HG03439 (cell line): ENCODE data around the gene FOXO3.
"Not testable (repeated sequence)": the region's sequence is repeated elsewhere in the genome, so short reads cannot be mapped to it uniquely, and the experiment has no call there.

Source experiments
- ATAC-seq: cut with Tn5 transposase; IDR thresholded peaks from one replicate; pipeline ENCODE4 v1.9.1; 2021; ENCODE audit warnings: mild to moderate bottlenecking, moderate library complexity; ENCODE audit not compliant: unreplicated experiment

The FOXO3 gene

GRCh38 chr6:108560463-108561308, at the start of gene FOXO3:
Gene FOXO3, plus strand, starts transcription at chr6:108560917. Its CDS starts 292 bp downstream, at chr6:108561209.
- no peak for ATAC-seq

DNA sequence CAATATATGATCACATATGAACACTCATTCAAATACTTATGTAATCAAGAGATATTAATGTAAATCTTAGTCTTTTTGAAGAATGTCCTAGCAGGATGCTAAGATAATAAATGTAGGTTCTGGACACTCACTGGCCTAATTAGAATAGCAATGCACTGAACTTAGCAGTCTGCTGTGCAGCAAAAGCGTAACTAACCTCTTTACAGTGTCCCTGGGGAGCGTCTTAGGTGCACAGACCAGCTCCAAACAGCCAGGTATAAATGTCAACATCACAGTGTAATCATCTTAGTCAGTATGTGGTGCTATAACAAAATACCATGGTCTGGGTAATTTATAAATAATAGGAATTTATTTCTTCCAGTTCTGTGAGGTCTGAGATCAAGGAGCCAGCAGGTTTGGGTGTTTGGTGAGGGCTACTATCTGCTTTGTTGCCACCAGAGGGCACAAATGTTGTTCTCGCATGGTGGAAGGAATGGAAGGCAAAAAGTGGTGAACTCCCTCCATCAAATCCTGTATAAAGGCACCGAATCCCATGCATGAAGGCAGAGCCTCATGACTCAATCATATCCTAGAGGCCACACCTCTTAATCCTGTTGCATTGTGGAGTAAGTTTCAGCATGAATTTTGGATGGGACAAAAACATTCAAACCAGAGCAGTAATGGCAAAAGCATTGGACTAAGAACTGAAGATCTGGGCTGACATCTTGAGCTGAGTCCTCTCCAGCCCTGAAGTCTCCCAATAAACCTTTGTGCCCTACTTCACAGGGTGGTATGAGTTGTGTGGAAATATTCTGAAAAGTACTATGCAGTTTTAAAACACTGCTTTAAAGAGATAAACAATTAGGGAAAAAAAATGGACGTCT, 41.8 kb upstream of the FOXO3 start:
- ATAC-seq = no peak

DNA sequence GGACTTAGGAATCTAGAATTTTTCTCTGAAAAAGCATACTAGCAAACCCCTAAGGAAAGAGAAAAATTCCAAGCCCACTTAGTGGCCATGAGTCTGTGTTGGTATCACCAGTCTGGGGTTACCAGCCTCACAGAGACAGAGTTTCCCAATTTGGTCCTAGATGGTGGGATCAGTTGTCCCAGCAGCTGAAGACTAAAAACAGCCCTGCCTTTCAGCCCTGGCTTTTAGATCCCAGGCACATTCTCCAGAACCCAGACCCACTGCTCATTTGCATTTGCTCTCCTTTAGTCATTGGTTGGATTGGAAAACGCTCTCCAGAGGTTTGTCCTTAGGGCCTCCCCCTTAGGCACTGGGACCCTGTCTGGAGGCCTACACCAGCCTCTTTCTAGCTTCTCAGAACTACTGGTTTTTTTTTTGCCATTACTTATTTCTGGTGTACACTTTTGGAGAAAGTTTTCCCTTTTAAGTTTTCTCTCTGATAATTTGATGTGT, 39.1 kb upstream of the FOXO3 start:
- no peak for ATAC-seq

- no peak for ATAC-seq
These were observed 37.0 kb upstream of the FOXO3 start for GRCh38 chr6:108523697-108524096.

GRCh38 chr6:108524528-108525248, 36.0 kb upstream of the FOXO3 start:
- no peak for ATAC-seq

DNA sequence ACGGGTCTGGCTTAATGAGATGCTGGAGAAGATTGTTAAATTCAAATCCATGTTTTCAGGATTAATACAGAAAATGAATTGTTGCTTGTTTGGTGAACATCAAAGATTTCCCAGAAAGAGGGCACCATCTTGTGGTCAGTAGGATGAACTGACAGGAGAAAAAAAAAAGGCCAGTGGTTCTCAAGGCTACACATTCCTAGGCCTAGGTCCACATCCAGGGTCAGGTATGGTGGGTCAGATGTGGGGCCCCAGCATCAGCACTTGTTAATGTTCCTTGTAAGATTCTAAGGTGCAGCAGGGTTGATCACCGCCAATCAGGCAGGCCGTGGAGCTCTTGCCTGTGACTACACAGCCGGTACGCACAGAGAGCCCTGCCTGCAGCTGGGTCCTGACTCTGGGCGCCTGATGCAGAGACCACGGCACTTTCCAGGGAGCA, 34.0 kb upstream of the FOXO3 start:
- no peak for ATAC-seq

DNA sequence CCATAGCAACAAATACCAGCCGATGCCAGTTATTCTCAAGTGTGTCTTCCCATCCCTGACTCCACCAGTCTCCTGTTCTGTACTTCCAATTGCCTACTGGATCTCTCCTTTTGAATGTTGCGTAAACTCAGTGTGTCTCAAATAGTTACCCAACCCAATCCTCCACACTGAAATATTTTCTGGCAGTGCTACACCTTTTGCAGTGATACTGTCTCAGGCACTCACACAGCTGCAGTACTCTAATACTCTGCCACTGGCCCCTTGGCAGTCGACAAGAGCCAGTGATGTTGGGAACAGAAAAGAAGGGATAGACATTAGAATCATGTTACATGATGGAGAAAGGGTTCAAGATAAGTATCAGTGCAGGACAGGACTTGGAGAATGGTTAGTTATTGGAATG, 31.8 kb upstream of the FOXO3 start:
- ATAC-seq = no peak

DNA sequence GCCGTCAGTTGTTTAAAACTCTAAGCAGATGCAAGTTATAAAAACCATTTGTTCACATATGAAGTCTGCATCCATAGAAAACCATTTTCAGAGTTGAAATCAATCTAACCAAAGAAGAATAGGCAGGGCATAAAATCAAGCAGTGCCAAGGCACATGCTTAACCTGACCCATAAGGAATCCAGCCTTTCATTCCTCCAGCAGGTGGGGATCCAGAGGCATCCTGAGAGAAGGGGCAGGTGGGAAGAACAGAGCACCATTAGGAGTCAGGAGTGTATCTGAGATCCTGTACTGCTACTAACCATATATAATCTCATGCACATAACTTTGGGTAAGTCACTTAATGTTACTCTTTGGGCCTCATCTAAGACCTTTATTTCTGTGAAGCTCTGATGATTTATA, 29.4 kb upstream of the FOXO3 start:
- ATAC-seq = no peak

- ATAC-seq = no peak
These were observed 25.5 kb upstream of the FOXO3 start for GRCh38 chr6:108535114-108535742.

DNA sequence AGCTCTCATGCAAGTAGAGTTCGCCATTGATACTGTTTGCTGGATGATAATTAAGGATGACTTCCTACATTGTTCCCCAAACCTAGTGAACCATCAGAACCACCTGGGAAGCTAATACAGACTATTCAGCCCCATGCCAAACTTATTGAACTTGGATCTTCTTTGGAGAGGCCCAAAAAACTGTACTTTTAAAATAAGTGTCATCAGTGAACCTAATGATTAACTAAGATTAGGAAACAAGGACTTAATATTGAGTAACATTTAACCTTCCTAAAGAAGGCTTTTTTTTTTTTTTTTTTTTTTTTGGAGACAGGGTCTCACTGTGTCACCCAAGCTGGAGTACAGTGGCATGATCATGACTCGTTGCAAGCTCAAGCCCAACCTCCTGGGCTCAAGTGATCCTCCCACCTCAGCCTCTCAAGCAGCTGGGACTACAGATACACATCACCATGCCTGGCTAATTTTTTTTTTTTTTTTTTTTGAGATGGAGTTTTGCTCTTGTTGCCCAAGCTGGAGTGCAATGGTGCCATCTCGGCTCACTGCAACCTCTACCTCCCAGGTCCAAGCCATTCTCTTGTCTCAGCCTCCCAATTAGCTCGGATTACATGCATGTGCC, 24.7 kb upstream of the FOXO3 start:
- not testable (repeated sequence) for ATAC-seq

DNA sequence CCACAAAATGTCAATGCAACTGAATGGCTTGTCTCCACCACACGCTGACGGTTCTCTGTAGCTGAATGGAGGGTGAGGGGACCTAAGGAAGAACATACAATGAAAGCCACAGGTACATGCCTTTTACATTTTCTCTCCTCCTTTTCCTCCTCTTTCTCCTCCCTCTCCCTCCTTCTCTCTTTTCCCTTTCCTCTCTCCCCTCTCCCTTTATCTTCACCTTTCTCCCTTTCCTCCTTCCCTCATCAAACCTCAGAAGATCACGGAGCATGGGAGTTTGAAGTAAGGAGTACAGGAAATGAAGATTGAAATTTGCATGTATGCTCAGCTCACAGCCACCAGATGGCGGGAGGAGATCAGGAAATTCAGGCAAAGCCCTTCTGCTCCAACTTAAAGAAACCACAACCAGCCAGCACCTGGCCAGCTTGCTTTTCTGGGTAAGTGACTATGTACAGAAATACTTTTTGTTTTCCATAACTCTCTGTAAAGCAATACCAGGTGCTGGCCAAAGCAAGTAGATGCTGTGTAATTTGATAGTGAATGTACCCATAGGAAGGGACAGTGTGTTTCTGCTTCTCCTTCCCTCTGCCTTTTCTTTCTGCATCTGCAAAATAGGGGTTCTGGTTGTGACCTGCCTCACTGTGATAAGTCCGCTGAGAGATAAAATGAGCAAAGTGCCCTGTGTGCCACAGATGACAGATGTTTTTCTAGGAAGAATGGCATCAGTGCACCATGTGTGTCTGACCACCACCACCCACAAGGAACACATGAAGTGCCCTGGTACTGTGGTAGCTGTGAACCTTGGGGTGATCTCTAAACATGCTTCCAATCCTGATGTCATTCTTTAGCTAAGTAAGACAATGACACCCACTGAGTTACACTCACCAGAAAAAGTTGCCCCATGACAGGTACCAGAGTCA, 18.6 kb upstream of the FOXO3 start:
- ATAC-seq = no peak

DNA sequence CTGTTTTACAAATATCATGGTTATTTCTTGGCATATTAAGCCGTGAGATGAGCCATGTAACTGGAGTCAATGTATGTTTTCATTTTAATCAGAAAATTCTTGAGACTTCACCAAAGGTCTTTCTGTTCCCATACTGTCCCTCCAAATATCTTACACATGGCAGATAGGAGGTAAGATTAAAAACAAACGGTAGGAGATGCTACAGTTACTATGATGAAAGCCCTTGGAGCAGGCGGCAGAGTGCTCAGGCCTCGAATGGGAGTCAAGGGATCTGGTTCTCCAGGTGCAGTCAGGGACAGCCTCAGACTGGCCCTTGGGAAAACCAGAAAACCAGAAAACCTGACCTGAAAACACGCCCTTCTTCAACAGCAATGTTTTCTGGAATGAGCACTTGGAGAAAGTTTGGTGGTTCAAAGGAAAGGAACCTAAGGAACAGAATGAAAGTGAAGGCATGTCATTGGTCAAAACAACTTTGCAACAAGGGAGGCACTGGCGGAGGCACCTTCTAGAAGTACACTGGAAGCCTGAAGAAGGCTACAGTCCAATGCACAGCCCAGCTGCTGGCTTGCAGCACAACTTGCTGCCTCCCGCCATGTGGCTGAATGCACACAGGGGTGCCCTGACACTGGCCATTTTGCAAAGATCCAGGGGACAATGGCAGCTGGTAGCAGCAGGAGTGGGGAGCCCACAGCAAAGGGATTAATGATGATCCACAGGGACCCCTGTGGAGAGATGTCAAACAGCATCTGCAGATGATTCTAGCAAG, 17.4 kb upstream of the FOXO3 start:
- ATAC-seq = no peak

DNA sequence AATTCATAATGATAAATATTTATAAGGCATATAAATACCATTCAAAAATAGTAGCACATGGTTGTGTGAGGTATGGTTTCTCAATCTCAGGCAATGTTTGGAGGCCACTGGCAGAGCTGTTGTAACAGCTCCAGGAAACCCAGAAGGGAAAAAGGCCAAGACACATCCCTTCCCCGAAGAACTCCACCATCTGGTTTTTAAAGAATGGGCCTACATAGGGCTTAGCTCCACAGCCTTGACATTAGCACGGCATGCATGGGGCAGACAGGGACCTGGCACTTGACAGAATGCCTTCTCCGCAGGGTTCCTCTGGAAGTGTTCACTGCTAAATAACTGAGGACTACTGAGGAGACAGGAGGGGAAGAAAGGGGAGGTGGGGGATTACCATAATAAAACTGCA, 16.1 kb upstream of the FOXO3 start:
- ATAC-seq = no peak

DNA sequence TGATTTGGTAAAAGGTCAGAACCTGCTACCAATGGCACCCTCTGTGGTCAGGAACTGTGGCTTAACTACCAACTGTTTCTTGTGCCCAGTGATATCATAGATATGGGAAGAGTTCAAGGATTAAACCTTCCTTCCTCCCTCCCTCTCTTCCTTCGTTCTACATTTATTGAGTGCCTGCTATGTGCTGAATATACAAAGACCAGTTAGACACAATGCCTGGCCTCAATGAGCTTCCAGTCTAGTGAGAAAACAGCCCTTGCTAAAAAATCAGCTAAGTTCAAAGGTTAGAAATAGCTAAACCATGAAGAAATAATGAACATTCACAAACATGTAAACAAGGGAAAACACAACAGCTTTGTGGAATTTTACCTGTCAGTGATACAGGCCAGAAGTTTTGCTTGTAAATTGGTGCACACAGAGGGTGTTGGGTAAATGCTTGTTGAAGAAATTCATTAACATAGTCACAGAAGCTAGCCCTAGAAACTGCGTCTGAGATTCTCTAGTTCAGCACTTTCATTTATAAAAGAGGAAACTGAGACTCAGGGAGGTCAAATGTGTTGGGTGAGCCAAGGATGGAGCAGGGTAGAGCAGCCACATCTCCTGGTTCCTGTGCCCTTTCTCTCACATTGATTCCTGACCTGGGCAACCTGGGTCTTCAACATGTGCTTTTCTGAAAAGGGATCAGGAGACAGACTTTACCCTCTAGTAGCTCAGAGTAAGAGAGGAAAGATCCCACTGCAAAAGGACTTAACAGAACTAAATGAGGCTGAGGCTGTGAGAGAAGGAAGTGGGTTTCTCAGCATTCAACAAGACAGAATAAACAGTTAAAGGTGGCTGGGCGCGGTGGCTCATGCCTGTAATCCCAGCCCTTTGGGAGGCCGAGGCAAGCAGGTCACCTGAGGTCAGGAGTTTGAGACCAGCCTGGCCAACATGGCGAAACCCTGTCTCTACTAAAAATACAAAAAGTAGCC, 14.4 kb upstream of the FOXO3 start:
- ATAC-seq = no peak

DNA sequence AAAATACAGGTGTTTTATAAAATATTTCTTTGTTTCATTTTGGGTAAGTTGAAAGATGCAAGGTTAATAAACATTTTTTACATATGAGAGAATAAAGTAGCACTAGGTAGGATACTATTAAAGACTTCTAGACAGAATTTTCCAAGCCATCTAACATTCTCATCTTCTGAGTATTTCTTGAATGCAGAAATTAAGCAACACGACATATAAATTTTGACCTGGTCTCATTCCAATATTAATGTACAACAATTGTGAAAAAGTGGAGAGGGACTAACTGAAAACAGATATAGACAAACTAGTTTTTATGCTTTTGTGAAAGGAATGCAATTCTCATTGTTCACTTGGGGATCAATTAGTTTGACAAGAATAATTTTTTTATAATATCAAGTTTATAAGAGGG, 11.5 kb upstream of the FOXO3 start:
- ATAC-seq = no peak

DNA sequence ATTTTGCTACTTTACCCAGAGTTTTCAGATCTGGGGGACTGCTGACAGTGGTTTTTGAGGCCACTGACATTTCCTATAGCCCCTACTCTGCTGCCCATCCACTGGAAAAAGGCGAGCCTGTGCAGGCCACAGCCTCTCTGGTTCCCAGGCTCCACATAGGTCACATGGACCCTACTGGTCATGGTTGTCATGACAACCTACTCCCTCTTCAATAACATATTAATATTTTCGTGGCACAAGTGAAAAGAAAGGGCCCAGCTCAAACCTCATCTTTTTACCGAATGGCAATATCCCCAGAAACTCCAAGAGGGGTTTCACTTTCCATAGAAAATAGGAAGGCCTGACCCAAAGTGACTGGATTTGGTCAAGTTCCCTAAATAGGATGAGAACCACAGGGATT, 11.0 kb upstream of the FOXO3 start:
- no peak for ATAC-seq

DNA sequence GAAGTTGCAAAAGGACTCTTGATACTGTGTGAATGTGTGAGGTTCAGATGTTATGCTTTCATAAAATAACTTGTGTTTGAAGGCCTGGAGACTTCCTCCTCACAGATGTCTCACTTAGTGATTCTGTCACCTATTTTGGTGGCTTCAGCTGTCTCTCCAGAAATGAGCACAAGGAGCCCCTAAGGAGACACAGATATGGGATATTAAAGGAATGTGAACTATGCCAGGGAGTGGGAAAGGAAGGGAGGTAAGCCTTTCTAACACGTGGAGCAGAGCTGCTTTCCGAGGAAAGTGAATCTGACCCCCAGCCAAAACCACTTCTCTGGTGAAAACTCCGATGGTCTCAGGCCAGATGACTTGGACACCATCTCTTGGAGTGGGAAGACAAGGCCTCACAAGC, 10.5 kb upstream of the FOXO3 start:
- ATAC-seq = no peak
